GM18508 (cell line): ENCODE measurements around the gene ADH1A.
"Not testable (repeated sequence)": the region's sequence is repeated elsewhere in the genome, so short reads cannot be mapped to it uniquely, and the experiment has no call there.

Source experiments
- ATAC-seq: cut with Tn5 transposase; IDR thresholded peaks from one replicate; pipeline ENCODE4 v1.9.1; 2021; ENCODE audit warnings: moderate number of reproducible peaks; ENCODE audit not compliant: insufficient read depth, unreplicated experiment

The ADH1A gene

GRCh38 chr4:99290848-99291786 is at the start of gene ADH1A:
TSS of gene ADH1A (minus strand) at chr4:99290985. CDS start at chr4:99290914, 71 bp downstream.
- no peak for ATAC-seq

DNA sequence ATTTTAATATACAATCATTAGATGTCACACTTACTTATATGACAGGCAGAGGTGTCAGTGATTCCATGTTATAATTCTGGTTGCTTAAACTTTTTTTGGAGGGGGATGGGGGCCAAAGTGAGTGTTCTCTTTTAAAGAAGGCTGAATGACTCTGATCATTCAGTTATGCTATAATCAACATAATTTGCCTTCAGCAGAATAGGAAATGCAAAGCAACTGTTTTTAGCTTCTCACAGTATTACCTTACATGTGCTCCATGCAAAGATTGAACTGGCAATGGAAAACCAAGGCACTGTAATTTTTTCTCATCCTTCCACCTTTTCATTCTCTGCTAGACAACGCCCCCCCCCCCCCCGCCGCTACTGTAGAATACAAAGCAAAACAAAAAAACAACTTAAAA is 48.4 kb upstream of the ADH1A start:
- no peak for ATAC-seq

GRCh38 chr4:99336553-99336952 is 45.8 kb upstream of the ADH1A start:
- ATAC-seq, result no peak

GRCh38 chr4:99334880-99335279 is 44.1 kb upstream of the ADH1A start:
- no peak for ATAC-seq

GRCh38 chr4:99330648-99331047 is 39.9 kb upstream of the ADH1A start:
- no peak for ATAC-seq

DNA sequence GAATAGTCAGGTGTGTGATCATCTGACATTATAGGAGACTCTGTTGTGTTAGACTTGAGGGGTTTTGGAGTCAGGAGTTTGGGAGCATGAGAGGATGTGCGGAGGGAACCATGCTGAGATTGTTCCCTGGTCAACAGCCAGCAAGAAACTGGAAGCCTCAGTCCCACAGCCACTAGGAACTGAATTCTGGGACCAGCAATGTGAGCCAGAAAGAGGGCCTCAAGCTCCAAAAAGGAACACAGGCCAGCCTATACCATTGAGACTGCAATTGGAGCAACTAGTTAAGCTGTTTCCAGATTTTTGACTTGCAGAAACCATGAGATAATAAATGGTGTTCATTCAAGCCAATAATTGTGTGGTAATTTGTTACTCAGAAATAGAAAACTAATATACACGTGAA is 39.1 kb upstream of the ADH1A start:
- no peak for ATAC-seq

DNA sequence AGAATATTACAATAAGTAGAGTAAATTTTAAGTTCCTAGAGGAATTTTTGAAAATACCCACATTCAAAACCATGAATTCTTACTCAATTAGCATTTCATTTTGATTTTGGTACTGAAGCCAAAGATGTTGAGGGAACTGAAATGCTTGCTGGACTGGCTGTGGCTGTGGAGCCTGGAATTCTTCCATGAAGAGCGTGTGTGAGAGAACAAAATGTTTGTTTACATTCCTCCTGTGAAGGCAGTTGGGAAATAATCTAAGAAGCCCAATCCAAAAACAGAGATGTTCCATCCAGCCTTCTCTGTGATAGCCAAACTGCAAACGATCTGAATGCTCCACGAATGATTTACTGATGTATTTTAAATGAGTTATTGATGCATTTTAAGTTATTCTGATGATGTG is 34.2 kb upstream of the ADH1A start:
- no peak for ATAC-seq

GRCh38 chr4:99324361-99324760 is 33.6 kb upstream of the ADH1A start:
- ATAC-seq, result no peak

GRCh38 chr4:99323756-99324155 is 33.0 kb upstream of the ADH1A start:
- ATAC-seq, result no peak

GRCh38 chr4:99321241-99322191 is 30.7 kb upstream of the ADH1A start, which contains the start of gene ADH1B:
TSS of gene ADH1B (minus strand) at chr4:99321401. CDS start at chr4:99321331, 70 bp downstream.
- ATAC-seq, result no peak

- not testable (repeated sequence) for ATAC-seq
Observed at GRCh38 chr4:99317811-99318210, 27.0 kb upstream of the ADH1A start.

DNA sequence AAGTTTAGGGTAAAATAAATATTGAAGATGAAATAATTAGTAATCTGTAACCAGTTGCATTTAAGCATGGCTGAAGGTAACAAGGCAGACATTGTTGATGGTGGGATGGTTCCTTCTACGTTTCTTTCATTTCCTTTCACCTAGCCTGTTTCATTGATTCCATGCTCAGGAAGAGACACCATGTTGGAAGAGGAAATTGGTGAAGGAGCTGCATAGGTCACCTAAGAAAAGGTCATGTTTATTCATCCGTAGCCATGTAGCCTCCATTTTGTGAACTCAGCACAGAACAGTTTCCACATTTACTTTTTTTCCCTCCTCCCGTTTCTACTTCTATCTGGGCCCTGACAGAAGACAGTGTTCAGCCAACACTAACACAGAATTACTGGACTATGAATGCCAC is 26.6 kb upstream of the ADH1A start:
- no peak for ATAC-seq

GRCh38 chr4:99315839-99316238 is 25.1 kb upstream of the ADH1A start:
- no peak for ATAC-seq

DNA sequence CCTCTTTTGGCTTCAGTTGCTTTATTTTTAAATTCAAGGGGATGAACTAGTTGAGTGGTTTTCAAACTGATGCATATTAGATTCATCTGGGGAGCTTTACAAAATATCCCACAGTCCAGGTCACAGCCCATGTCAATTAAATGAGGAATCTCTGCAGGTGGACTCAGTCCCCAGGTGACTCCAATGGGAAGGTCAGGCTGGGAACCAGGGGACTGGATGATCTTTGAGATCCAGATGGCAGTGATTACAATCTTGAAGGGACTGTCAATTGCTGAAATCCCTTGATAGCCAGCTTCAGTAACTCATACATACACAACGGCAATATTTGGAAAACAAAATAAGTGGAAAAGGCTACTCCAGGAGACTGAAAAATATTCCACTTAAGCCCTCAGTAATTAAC is 23.4 kb upstream of the ADH1A start:
- ATAC-seq, result no peak

- no peak for ATAC-seq
Observed at GRCh38 chr4:99310389-99310788, 19.6 kb upstream of the ADH1A start.

DNA sequence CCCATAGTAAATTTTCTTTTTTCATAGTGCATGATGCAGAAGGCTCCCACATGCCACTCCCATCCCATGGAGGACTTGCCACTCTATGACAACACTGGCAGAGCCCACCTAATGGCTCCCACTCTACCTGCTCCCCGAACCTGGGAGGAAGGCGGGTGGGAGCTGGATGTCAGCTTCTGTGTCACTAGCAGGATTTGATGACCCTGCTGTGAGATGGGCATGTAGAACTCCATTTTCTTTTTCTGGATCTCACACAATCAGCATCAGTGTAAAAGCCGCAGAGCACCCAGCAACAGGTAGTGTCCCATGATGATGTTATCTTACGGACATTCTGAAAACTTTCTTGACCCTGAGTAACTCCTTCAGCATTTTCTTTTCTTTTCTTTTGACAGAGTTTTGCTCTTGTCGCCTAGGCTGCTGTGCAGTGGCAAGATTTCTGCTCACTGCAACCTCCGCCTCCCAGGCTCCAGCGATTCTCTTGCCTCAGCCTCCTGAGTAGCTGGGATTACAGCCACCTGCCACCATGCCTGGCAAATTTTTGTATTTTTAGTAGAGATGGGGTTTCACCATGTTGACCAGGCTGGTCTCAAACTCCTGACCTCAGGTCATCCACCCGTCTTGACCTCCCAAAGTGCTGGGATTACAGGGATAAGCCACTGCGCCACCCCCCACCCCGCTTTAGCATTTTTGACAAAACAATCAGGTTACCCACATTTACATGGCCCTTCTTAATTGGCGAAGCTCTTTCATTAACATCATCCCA is 15.0 kb upstream of the ADH1A start:
- no peak for ATAC-seq

GRCh38 chr4:99301376-99302164 is 10.8 kb upstream of the ADH1A start:
- no peak for ATAC-seq

DNA sequence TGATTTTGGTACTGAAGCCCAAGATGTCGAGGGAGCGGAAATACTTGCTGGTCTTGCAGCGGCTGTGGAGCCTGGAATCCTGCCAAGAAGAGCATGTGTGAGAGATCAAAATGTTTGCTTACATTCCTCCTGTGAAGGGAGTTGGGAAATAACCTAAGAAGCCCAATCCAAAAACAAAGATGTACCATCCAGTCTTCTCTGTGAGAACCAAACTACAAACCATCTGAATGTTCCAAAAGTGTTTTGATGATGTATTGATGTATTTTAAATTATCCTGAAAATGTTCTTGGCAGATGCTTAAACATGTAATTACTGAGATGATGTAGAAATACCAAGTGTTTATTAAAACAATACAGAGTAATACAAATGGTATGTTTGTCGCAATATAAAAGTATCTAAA is 10.1 kb upstream of the ADH1A start:
- no peak for ATAC-seq

- no peak for ATAC-seq
Observed at GRCh38 chr4:99293357-99293756, 2.6 kb upstream of the ADH1A start.
